22Rv1 (cell line): ENCODE data around the gene ADTRP.

Experiments
- ZFX ChIP-seq: fragments of 450-650 bp; IDR thresholded peaks from 2 replicates; pipeline ENCODE4 v1.6.1; 2017; ENCODE audit warnings: antibody characterized with exemption, borderline replicate concordance
- TF ChIP-seq, protein P1 (sequence below): fragments of 450-650 bp; IDR thresholded peaks from 2 replicates; pipeline ENCODE4 v1.5.1; 2017; ENCODE audit warnings: mild to moderate bottlenecking

GRCh38 chr6:11810039-11810541 is 31.5 kb upstream of the ADTRP start:
- TF ChIP-seq, protein P1, sequence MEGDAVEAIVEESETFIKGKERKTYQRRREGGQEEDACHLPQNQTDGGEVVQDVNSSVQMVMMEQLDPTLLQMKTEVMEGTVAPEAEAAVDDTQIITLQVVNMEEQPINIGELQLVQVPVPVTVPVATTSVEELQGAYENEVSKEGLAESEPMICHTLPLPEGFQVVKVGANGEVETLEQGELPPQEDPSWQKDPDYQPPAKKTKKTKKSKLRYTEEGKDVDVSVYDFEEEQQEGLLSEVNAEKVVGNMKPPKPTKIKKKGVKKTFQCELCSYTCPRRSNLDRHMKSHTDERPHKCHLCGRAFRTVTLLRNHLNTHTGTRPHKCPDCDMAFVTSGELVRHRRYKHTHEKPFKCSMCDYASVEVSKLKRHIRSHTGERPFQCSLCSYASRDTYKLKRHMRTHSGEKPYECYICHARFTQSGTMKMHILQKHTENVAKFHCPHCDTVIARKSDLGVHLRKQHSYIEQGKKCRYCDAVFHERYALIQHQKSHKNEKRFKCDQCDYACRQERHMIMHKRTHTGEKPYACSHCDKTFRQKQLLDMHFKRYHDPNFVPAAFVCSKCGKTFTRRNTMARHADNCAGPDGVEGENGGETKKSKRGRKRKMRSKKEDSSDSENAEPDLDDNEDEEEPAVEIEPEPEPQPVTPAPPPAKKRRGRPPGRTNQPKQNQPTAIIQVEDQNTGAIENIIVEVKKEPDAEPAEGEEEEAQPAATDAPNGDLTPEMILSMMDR: no peak
- no peak for TF ChIP-seq ZFX
